Pancreas (tissue), 10 donors: Measurements from ENCODE around the gene CASP10. TPM values are rescaled to one million over a fixed set of nuclear protein-coding genes. Genes with fewer than 3 reads are reported as not detected.

Experiments
- ATAC-seq, 4 donors: fragments of 200-7000 bp; cut with Tn5 transposase; one replicate each; pipeline versions ENCODE4 v1.8.0 to v1.9.1; 2020; ENCODE audit warnings: mild to moderate bottlenecking in 4 of 4, moderate library complexity in 4 of 4
- DNase-seq, 6 donors: peaks; one replicate each; pipeline ENCODE4 v3.0.0-alpha.2; 2020
- FAIRE-seq: peaks from 2 replicates; lab custom pipeline; 2012; peaks lifted over from hg19 to GRCh38; lab: Jason Lieb, UNC
- H3K27ac ChIP-seq, 4 donors: fragments of 200-600 bp; sonication (generic); 1 replicate in 3 of 4; 2 replicates in 1 of 4; pipeline versions ENCODE4 v1.5.0 to v1.8.0; 2020
- H3K27me3 ChIP-seq, 4 donors: fragments of 200-600 bp; one replicate each; pipeline ENCODE4 v1.8.0; 2021
- H3K36me3 ChIP-seq, 3 donors: fragments of 200-600 bp; sonication (generic) in 1 of 3; one replicate each; pipeline versions ENCODE4 v1.5.0 to v1.8.0; 2020 to 2021
- H3K4me1 ChIP-seq, 3 donors: fragments of 200-600 bp; one replicate each; pipeline ENCODE4 v1.8.0; 2021
- H3K4me3 ChIP-seq, 4 donors: fragments of 200-600 bp; sonication (generic) in 2 of 4; one replicate each; pipeline versions ENCODE4 v1.5.0 to v1.8.0; 2020 to 2021
- H3K9me3 ChIP-seq, 4 donors: fragments of 200-600 bp; one replicate each; pipeline ENCODE4 v1.8.0; 2021
- CTCF ChIP-seq, 4 donors: fragments of 200-600 bp; sonication (generic) in 3 of 4; IDR thresholded peaks; one replicate each; pipeline versions ENCODE4 v1.5.0 to v1.8.0; 2021; ENCODE audit warnings: antibody characterized with exemption in 4 of 4
- WGBS, 2 donors: extraction: QIAGEN DNeasy Blood & Tissue Kit; methylation state at CpG; one replicate each; pipeline ENCODE4 v1.1.7; 2013; 5-methylcytosine and 5-hydroxymethylcytosine counted together
- intact Hi-C, 3 donors: fragments of 100-400 bp; cut with DNase I; formaldehyde crosslinking; loops; one replicate each; pipeline versions ENCODE4 v1.11.1 to v1.14.2; 2022
- polyA plus RNA-seq, 2 donors: library from polyadenylated mRNA; stranded (reverse); fragments of 200-250 nt; gene quantifications; one replicate each; pipeline ENCODE4 v1.2.3, GENCODE V29; 2013
- total RNA-seq, 6 donors: library from RNA; stranded (reverse); fragmentation: NEBNext Ultra II Directional in 4 of 6; extraction: Animal tissue kit (Norgen Biotek cat#: 25700) in 4 of 6; gene quantifications; one replicate each; pipeline versions ENCODE4 v1.2.1 to v1.2.4, GENCODE V29; 2021 to 2023
- donor health status: healthy with polysubstance abuse.
- donor health status: DM: no; HTN: no; CAD: no; lungs with moderate emphysema.
- donor health status: DM: no; HTN: no; CAD: no.
- donor health status: control.
- donor health status: control.
- donor health status: Bipolar disorder and iron deficiency.
- donor health status: DM: yes; HTN: yes; CAD: no.
- donor health status: DM: no; HTN: no; CAD: no.
- donor health status: DM: no; HTN: no; CAD: no.
- donor health status: DM: yes; HTN: yes; CAD: no.

CASP10 gene
- total and polyA plus RNA-seq, 8 donors = 3.0 to 11.7 (median 5.1) TPM

DNA sequence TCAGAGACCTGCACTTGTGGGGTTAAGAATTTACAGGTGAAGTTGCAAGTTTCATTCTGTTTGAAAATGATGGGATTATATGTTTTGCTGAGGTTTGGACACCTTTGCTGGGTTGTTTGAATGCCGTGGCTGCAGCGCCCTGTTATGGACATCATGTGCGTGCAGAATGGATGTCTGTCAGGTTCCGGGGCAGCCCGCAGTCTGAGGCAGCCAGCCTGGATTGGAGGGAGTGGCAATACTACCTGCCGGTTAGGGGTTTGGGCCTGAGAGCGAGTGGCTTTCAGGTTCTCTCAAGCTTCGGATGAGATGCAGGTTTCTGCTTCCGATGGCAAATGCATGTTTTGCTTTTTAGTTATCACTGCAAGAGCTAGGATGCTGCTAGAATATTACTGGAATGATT is 78.5 kb downstream of the CASP10 start:
- ATAC-seq = no peak
- H3K4me3 ChIP-seq = peak overlapping the region in 1 of 4 donors; percentile 18
- intact Hi-C loops = no loop called here

GRCh38 chr2:201261906-201262305 is 79.0 kb downstream of the CASP10 start:
- 64 to 66% methylated on average over 2 of the region's 2 CpGs for WGBS, 2 donors
- peaks cover 0 to 4% (median 0%) of the 10 kb centered on the region in 3 donors for H3K4me1 ChIP-seq
- H3K4me3 ChIP-seq = peak overlapping the region in 1 of 4 donors; percentile 18
- ATAC-seq (no peak), FAIRE-seq (no peak), DNase-seq (no peak)
- H3K36me3 ChIP-seq = no peaks in the 10 kb centered on the region
- no peaks in the 10 kb centered on the region for H3K27me3 ChIP-seq
- no peak for TF ChIP-seq CTCF (IDR thresholded peaks at IDR 0.05)
- no peak overlapping the region for H3K27ac ChIP-seq
- H3K9me3 ChIP-seq = no peaks in the 10 kb centered on the region
- intact Hi-C loops = no loop called here

More for the DNA sequence above, 78.5 kb downstream of the CASP10 start:
- DNase-seq = no peak
- H3K36me3 ChIP-seq = no peaks in the 10 kb centered on the region
- no peaks in the 10 kb centered on the region for H3K27me3 ChIP-seq
- H3K9me3 ChIP-seq = no peaks in the 10 kb centered on the region
- no peak for TF ChIP-seq CTCF (IDR thresholded peaks at IDR 0.05)
- H3K4me1 ChIP-seq = peaks cover 0 to 4% (median 0%) of the 10 kb centered on the region in 3 donors
- H3K27ac ChIP-seq = no peak overlapping the region
- FAIRE-seq = no peak
- 84 to 87% methylated on average over 9 of the region's 9 CpGs for WGBS, 2 donors

DNA sequence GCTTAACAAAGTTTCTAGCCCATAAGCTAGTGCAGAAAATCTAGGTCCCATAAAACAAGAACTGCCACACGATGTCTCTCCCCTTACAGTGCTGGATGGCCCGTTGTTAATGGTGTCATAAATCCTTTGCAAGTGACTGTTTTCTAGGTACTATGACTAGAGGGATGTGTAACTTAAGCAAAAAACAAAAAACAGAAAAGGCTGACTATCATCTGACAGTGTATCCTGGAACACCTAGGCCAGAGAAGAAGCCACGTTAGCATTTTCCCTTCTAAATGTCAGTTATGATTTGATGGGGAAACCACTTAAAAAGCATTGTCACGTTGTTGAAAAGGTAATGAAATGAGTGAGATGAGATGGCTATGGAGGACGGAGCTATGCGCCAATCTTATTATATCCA is 79.8 kb downstream of the CASP10 start:
- no peak for TF ChIP-seq CTCF (IDR thresholded peaks at IDR 0.05)
- intact Hi-C loops = no loop called here
- WGBS, 2 donors = 71 to 80% methylated on average over 6 of the region's 6 CpGs
- no peak overlapping the region for H3K4me3 ChIP-seq
- no peaks in the 10 kb centered on the region for H3K36me3 ChIP-seq
- H3K27ac ChIP-seq = no peak overlapping the region
- FAIRE-seq (no peak), ATAC-seq (no peak), DNase-seq (no peak)
- H3K4me1 ChIP-seq = peaks cover 0 to 4% (median 0%) of the 10 kb centered on the region in 3 donors
- H3K9me3 ChIP-seq = no peaks in the 10 kb centered on the region
- no peaks in the 10 kb centered on the region for H3K27me3 ChIP-seq

DNA sequence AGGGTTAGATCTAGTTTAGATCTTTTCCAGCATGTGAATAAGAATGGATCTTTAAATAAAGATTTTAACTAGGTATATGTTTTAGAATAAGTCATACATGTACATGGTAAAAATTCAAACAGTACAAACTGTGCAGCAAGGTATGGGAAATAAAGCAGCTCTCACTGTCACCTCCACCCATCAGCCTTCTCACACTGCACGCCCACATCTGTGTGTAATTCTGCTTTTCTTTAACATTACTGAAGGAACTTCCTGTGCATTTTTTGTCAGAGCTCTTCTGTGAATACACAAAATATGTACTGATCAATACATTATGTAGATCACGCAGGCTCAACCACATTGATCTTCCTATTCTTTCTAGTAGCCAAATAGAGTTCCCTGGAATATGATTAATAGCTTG is 80.8 kb downstream of the CASP10 start:
- Histone ChIP-seq H3K4me3 (no peak overlapping the region), H3K27me3 (no peaks in the 10 kb centered on the region), H3K27ac (no peak overlapping the region), H3K9me3 (no peaks in the 10 kb centered on the region), H3K4me1 (peaks cover 0 to 4% (median 0%) of the 10 kb centered on the region in 3 donors), H3K36me3 (no peaks in the 10 kb centered on the region)
- no peak for FAIRE-seq
- DNase-seq = no peak
- WGBS, 2 donors = 77 to 79% methylated on average over 2 of the region's 2 CpGs
- intact Hi-C loops = no loop called here
- TF ChIP-seq CTCF (IDR thresholded peaks at IDR 0.05) = no peak
- no peak for ATAC-seq

GRCh38 chr2:201264472-201265173 is 81.7 kb downstream of the CASP10 start:
- FAIRE-seq (no peak), DNase-seq (no peak), ATAC-seq (no peak)
- intact Hi-C loops = no loop called here
- Histone ChIP-seq H3K27ac (no peak overlapping the region), H3K4me3 (no peak overlapping the region), H3K9me3 (no peaks in the 10 kb centered on the region), H3K4me1 (peaks cover 0 to 2% (median 0%) of the 10 kb centered on the region in 3 donors), H3K27me3 (no peaks in the 10 kb centered on the region), H3K36me3 (no peaks in the 10 kb centered on the region)
- 84% methylated on average over 7 of the region's 7 CpGs for WGBS, 2 donors
- no peak for TF ChIP-seq CTCF (IDR thresholded peaks at IDR 0.05)
